Neuronal stem cell (in vitro differentiated cells): ENCODE measurements around the gene AOC3.
"Not testable (repeated sequence)": the region's sequence is repeated elsewhere in the genome, so short reads cannot be mapped to it uniquely, and the experiment has no call there.

ENCODE experiments used
- DNase-seq: peaks from one replicate; pipeline ENCODE4 v3.0.0-alpha.2; 2013; ENCODE audit warnings: low spot score
- H2AFZ ChIP-seq: one replicate; pipeline ENCODE4 v1.6.1; 2013; ENCODE audit warnings: mild to moderate bottlenecking, low read length, inconsistent platforms
- H2AK5ac ChIP-seq: 2 replicates; pipeline ENCODE4 v1.6.1; 2013; ENCODE audit warnings: low read depth, mild to moderate bottlenecking, inconsistent platforms, low read length, moderate library complexity, mixed read lengths
- H2BK120ac ChIP-seq: 2 replicates; pipeline ENCODE4 v1.6.1; 2013; ENCODE audit warnings: low read depth, mild to moderate bottlenecking, inconsistent platforms, low read length, moderate library complexity, mixed read lengths
- H2BK12ac ChIP-seq: one replicate; pipeline ENCODE4 v1.6.1; 2013; ENCODE audit warnings: low read length, inconsistent platforms
- H2BK15ac ChIP-seq: 2 replicates; pipeline ENCODE4 v1.6.1; 2013; ENCODE audit warnings: mild to moderate bottlenecking, low read length, inconsistent platforms, mixed read lengths
- H2BK5ac ChIP-seq: one replicate; pipeline ENCODE4 v1.6.1; 2013; ENCODE audit warnings: inconsistent platforms, mild to moderate bottlenecking, low read length, moderate library complexity
- H3K14ac ChIP-seq: one replicate; pipeline ENCODE4 v1.6.1; 2013; ENCODE audit warnings: low read length, inconsistent platforms
- H3K18ac ChIP-seq: 2 replicates; pipeline ENCODE4 v1.6.1; 2013; ENCODE audit warnings: low read length, inconsistent platforms
- H3K23ac ChIP-seq: 2 replicates; pipeline ENCODE4 v1.6.1; 2013; ENCODE audit warnings: low read depth, mild to moderate bottlenecking, mixed read lengths, low read length, inconsistent platforms; ENCODE audit not compliant: poor library complexity
- H3K27ac ChIP-seq: replicated peaks from 3 replicates; pipeline ENCODE4 v1.5.1; 2013; ENCODE audit warnings: low read length, inconsistent platforms
- H3K27me3 ChIP-seq, 3 experiments: 2 replicates each; pipeline ENCODE4 v1.6.1; 2013; ENCODE audit warnings: low read length in 3 of 3, mild to moderate bottlenecking in 2 of 3, inconsistent platforms in 1 of 3, low read depth in 1 of 3, mixed read lengths in 1 of 3, moderate library complexity in 1 of 3; ENCODE audit not compliant: control insufficient read depth in 3 of 3, insufficient read depth in 3 of 3
- H3K36me3 ChIP-seq, 2 donors: replicated peaks in 1 of 2; 2 replicates each; pipeline ENCODE4 v1.6.1; 2013; ENCODE audit warnings: low read length in 2 of 2; ENCODE audit not compliant: control insufficient read depth in 2 of 2, insufficient read depth in 2 of 2
- H3K4ac ChIP-seq: 2 replicates; pipeline ENCODE4 v1.6.1; 2013; ENCODE audit warnings: inconsistent platforms, mild to moderate bottlenecking, low read length, moderate library complexity
- H3K4me1 ChIP-seq, 2 donors: 1 replicate in 1 of 2; 2 replicates in 1 of 2; pipeline ENCODE4 v1.6.1; 2013; ENCODE audit warnings: low read length in 2 of 2, low read depth in 1 of 2; ENCODE audit not compliant: control insufficient read depth in 2 of 2, insufficient read depth in 1 of 2
- H3K4me2 ChIP-seq: one replicate; pipeline ENCODE4 v1.6.1; 2013; ENCODE audit warnings: mild to moderate bottlenecking, low read length, inconsistent platforms; ENCODE audit not compliant: insufficient read depth, poor library complexity, severe bottlenecking
- H3K4me3 ChIP-seq, 2 donors: 2 replicates each; pipeline ENCODE4 v1.5.1; 2013; ENCODE audit warnings: low read length in 2 of 2, mild to moderate bottlenecking in 2 of 2, inconsistent platforms in 1 of 2, moderate library complexity in 1 of 2
- H3K79me1 ChIP-seq: one replicate; pipeline ENCODE4 v1.6.1; 2013; ENCODE audit warnings: low read depth, mild to moderate bottlenecking, inconsistent platforms, low read length, moderate library complexity
- H3K9ac ChIP-seq: one replicate; pipeline ENCODE4 v1.6.1; 2013; ENCODE audit warnings: mild to moderate bottlenecking, low read depth, low read length, inconsistent platforms; ENCODE audit not compliant: poor library complexity
- H3K9me3 ChIP-seq, 2 donors: replicated peaks in 1 of 2; 2 replicates each; pipeline versions ENCODE3 to v1.6.1; 2013; ENCODE audit warnings: low read length in 2 of 2, mild to moderate bottlenecking in 2 of 2, inconsistent platforms in 1 of 2, low read depth in 1 of 2, mixed read lengths in 1 of 2, moderate library complexity in 1 of 2; ENCODE audit not compliant: control insufficient read depth in 2 of 2, insufficient read depth in 1 of 2
- H4K8ac ChIP-seq: one replicate; pipeline ENCODE4 v1.6.1; 2013; ENCODE audit warnings: low read depth, mild to moderate bottlenecking, inconsistent platforms, low read length, moderate library complexity
- H4K91ac ChIP-seq: one replicate; pipeline ENCODE4 v1.6.1; 2013; ENCODE audit warnings: low read length, low read depth, mild to moderate bottlenecking, inconsistent platforms; ENCODE audit not compliant: poor library complexity
- WGBS, 2 donors: extraction: QIAGEN DNeasy Blood & Tissue Kit; methylation state at CpG; one replicate each; pipeline ENCODE4 v1.1.7; 2013; ENCODE audit warnings: missing lambda C conversion rate in 2 of 2, mixed read lengths in 1 of 2; ENCODE audit not compliant: insufficient read length in 2 of 2, insufficient replicate concordance in 1 of 2; ENCODE audit errors: extremely low coverage in 2 of 2; 5-methylcytosine and 5-hydroxymethylcytosine counted together

AOC3 gene

DNA sequence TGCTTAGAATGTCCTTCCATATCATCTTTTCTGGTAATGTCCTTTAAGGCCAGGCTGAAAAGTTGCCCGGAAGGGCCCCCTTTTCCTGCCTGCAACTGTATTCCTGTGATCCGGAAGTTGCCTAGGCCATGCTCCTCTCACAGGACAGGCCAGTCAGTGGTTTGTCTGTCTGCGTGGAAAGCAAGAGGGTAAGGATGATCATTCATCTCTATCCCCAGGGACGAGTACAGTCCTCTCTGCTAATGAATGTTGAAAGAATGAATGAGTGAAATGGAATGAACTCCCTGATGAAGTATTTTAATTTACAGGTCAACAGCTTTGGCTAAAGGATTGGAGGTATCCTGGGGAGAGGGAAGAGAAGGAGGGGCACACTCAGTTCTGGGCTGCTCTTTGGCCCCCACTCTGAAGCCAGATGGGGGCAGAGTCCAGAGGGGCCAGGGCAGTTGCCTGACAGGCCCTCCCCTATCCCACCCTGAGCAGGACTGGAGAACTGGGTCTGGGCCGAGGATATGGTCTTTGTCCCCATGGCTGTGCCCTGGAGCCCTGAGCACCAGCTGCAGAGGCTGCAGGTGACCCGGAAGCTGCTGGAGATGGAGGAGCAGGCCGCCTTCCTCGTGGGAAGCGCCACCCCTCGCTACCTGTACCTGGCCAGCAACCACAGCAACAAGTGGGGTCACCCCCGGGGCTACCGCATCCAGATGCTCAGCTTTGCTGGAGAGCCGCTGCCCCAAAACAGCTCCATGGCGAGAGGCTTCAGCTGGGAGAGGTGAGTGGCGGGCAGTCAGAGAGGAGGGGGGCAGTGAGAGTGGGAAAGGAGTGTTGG is 3.2 kb downstream of the AOC3 start:
- Histone ChIP-seq H2AFZ (no peak overlapping the region), H3K14ac (no peak overlapping the region), H2BK15ac (no peak overlapping the region), H2BK120ac (no peak overlapping the region), H3K36me3 (no peaks in the 10 kb centered on the region), H4K8ac (no peak overlapping the region), H3K4me1 (peaks cover 0 to 3% of the 10 kb centered on the region in 2 donors), H3K18ac (no peak overlapping the region), H3K27ac (no peak overlapping the region), H3K9ac (no peak overlapping the region), H3K4me3 (no peak overlapping the region), H3K79me1 (no peaks in the 10 kb centered on the region), H3K23ac (no peak overlapping the region), H3K27me3 (no peaks in the 10 kb centered on the region), H3K4me2 (no peak overlapping the region), H3K4ac (no peak overlapping the region), H2BK12ac (no peak overlapping the region), H2AK5ac (no peak overlapping the region), H3K9me3 (no peaks in the 10 kb centered on the region), H4K91ac (no peak overlapping the region), H2BK5ac (no peak overlapping the region)
- WGBS, 2 donors, result no CpG with 5 or more reads among the region's 15 CpGs
- no peak for DNase-seq

DNA sequence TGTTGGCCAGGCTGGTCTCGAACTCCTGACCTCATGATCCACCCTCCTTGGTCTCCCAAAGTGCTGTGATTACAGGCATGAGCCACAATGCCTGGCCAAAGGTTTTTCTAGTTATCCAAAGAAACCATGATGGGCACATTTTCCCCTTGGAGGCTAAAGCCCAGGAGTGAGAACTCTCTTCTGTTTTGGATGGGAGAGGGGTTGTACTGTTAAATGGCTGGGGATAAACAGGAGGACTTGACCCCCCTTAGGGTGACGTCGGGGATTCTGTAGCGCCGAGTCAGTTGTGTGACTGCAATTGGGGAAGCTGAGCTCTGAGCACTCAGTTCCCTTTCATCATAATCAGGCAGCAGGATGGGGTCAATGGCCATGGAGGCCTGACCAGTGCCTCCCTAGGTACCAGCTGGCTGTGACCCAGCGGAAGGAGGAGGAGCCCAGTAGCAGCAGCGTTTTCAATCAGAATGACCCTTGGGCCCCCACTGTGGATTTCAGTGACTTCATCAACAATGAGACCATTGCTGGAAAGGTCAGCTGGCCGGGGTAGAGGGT is 4.1 kb downstream of the AOC3 start:
- Histone ChIP-seq H3K9me3 (no peaks in the 10 kb centered on the region), H2BK15ac (no peak overlapping the region), H2AK5ac (no peak overlapping the region), H3K18ac (no peak overlapping the region), H4K91ac (no peak overlapping the region), H4K8ac (no peak overlapping the region), H3K4me3 (no peak overlapping the region), H3K4me1 (peaks cover 0 to 3% of the 10 kb centered on the region in 2 donors), H3K36me3 (no peaks in the 10 kb centered on the region), H2AFZ (peak overlapping the region; percentile 15), H3K27me3 (no peaks in the 10 kb centered on the region), H3K23ac (no peak overlapping the region), H3K79me1 (no peaks in the 10 kb centered on the region), H3K9ac (no peak overlapping the region), H2BK5ac (no peak overlapping the region), H3K4me2 (no peak overlapping the region), H2BK120ac (no peak overlapping the region), H3K27ac (no peak overlapping the region), H2BK12ac (no peak overlapping the region), H3K4ac (no peak overlapping the region), H3K14ac (no peak overlapping the region)
- no peak for DNase-seq
- WGBS, 2 donors, result no CpG with 5 or more reads among the region's 8 CpGs

DNA sequence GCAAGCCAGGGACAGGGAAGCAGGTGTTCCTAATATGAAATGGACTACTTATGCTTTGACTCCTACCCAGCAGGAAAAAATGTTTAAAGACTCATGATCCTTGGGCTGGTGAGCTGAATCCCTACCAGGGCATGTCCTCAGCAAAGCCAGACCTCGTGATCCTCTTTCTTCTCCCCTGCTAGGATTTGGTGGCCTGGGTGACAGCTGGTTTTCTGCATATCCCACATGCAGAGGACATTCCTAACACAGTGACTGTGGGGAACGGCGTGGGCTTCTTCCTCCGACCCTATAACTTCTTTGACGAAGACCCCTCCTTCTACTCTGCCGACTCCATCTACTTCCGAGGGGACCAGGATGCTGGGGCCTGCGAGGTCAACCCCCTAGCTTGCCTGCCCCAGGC is 5.1 kb downstream of the AOC3 start:
- H3K79me1 ChIP-seq, H3K4me2 ChIP-seq, H3K4me1 ChIP-seq, H2BK15ac ChIP-seq, H3K9ac ChIP-seq, H3K27ac ChIP-seq, H3K9me3 ChIP-seq, H3K23ac ChIP-seq, H2BK120ac ChIP-seq, H2AK5ac ChIP-seq, H2BK12ac ChIP-seq, H3K36me3 ChIP-seq, H3K18ac ChIP-seq, H3K4ac ChIP-seq, H3K4me3 ChIP-seq, H3K14ac ChIP-seq, H4K8ac ChIP-seq, H4K91ac ChIP-seq, H2BK5ac ChIP-seq, H3K27me3 ChIP-seq, DNase-seq, H2AFZ ChIP-seq: not testable (repeated sequence)
- no CpG with 5 or more reads among the region's 8 CpGs for WGBS, 2 donors

DNA sequence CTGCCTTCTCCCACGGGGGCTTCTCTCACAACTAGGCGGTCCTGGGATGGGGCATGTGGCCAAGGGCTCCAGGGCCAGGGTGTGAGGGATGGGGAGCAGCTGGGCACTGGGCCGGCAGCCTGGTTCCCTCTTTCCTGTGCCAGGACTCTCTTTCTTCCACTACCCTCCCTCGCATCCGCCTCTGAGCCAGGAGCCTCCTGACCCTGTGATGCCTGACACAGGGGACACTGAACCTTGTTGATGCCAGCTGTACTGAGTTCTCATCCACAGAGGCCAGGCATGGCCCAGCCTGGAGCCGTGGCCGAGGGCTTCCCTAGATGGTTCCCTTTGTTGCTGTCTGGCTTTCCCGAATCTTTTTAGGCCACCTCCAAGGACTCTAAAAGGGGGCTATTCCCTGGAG is 5.5 kb downstream of the AOC3 start:
- H3K4ac ChIP-seq, H2AK5ac ChIP-seq, H3K4me3 ChIP-seq, H3K23ac ChIP-seq, H3K27ac ChIP-seq, H3K27me3 ChIP-seq, H2BK5ac ChIP-seq, H3K14ac ChIP-seq, H3K4me2 ChIP-seq, H4K8ac ChIP-seq, H3K79me1 ChIP-seq, H3K9ac ChIP-seq, H2AFZ ChIP-seq, H2BK120ac ChIP-seq, H2BK15ac ChIP-seq, H3K4me1 ChIP-seq, H3K36me3 ChIP-seq, H4K91ac ChIP-seq, H3K18ac ChIP-seq, H3K9me3 ChIP-seq, H2BK12ac ChIP-seq, DNase-seq: not testable (repeated sequence)
- WGBS, 2 donors, result no CpG with 5 or more reads among the region's 8 CpGs
